NCI-H82 (cell line): Measurements from ENCODE around the gene CD320.
A peak's percentile ranks its signal among the peaks of the same experiment; 100 is the strongest.
"Not testable (repeated sequence)": the region's sequence is repeated elsewhere in the genome, so short reads cannot be mapped to it uniquely, and the experiment has no call there.

Source experiments
- DNase-seq: peaks from one replicate; lab custom pipeline; 2025; lab: John Stamatoyannopoulos, UW

The CD320 gene

GRCh38 chr19:8333767-8334457, 25.8 kb upstream of the CD320 start:
- DNase-seq, result no peak

GRCh38 chr19:8332976-8333766, 25.0 kb upstream of the CD320 start:
- DNase-seq, result no peak

GRCh38 chr19:8331263-8331845, 23.2 kb upstream of the CD320 start:
- DNase-seq, result no peak

- DNase-seq, result no peak
Measured at GRCh38 chr19:8329996-8330395, 21.8 kb upstream of the CD320 start.

- DNase-seq, result no peak
Measured at GRCh38 chr19:8325454-8325853, 17.3 kb upstream of the CD320 start.

- peak; percentile 48 for DNase-seq
Measured at GRCh38 chr19:8324186-8325050, 16.3 kb upstream of the CD320 start.

GRCh38 chr19:8323781-8324185, 15.6 kb upstream of the CD320 start:
- DNase-seq, result no peak

- DNase-seq, result no peak
Measured at GRCh38 chr19:8322638-8322997, 14.5 kb upstream of the CD320 start.

- no peak for DNase-seq
Measured at GRCh38 chr19:8321986-8322637, 14.0 kb upstream of the CD320 start.

- DNase-seq, result peak; percentile 96
Measured at GRCh38 chr19:8321067-8321985, 13.2 kb upstream of the CD320 start, which contains the start of the genes NDUFA7 and RPS28. NDUFA7 (minus strand) TSS chr19:8321375; CDS start chr19:8321358, 17 bp downstream. RPS28 (plus strand) TSS chr19:8321496; CDS start chr19:8321531, 35 bp downstream.

- DNase-seq, result no peak
Measured at GRCh38 chr19:8320564-8321066, 12.5 kb upstream of the CD320 start.

- DNase-seq, result no peak
Measured at GRCh38 chr19:8319807-8320520, 11.8 kb upstream of the CD320 start.

- not testable (repeated sequence) for DNase-seq
Measured at GRCh38 chr19:8318835-8319234, 10.7 kb upstream of the CD320 start.

- DNase-seq, result no peak
Measured at GRCh38 chr19:8316351-8317125, 8.4 kb upstream of the CD320 start.

GRCh38 chr19:8314981-8315640, 7.0 kb upstream of the CD320 start:
- DNase-seq, result peak; percentile 93

- DNase-seq, result no peak
Measured at GRCh38 chr19:8311461-8312260, 3.5 kb upstream of the CD320 start.

- no peak for DNase-seq
Measured at GRCh38 chr19:8310342-8311055, 2.3 kb upstream of the CD320 start.
